Measurements from ENCODE around the gene AP3S2.
A peak's percentile ranks its signal among the peaks of the same experiment; 100 is the strongest.
"Not testable (repeated sequence)": the region's sequence is repeated elsewhere in the genome, so short reads cannot be mapped to it uniquely, and the experiment has no call there.

AP3S2 gene

GRCh38 chr15:89903015-89903857, 9.4 kb upstream of the AP3S2 start:
- DNase-seq (ENCODE audit: low spot score) = no peak

GRCh38 chr15:89900849-89901248, 7.1 kb upstream of the AP3S2 start:
- no peak for DNase-seq (ENCODE audit: low spot score)

- DNase-seq (ENCODE audit: low spot score) = no peak
These were observed 6.3 kb upstream of the AP3S2 start for GRCh38 chr15:89899951-89900567.

DNA sequence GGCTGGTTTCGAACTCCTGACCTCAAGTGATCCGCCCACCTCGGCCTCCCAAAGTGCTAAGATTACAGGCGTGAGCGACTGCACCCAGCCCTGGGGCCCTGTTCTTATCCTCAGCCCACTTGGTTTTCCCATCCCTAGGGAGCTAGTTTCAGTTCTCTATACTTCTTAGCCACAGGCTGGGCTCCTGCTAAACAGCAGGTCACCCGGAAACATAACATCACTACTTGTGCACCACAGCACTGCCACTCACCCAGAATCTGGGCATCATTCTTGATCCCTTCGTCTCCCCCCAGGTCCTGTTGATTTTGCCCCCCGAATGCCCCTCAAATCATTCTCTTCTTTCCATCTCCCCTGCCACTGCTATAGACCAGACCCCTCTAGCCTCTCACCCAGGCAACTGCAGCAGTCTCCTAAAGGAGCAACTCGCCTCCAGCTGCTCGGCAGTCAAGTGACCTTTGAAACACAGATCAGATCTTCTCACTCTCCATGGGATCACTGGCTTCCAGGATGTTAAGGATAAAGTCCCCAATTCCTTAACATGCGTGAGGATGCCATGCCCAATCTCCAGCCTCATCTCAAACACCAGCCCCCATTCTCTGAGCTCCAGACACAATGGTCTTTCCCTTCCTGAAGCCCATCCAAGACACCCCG, 5.6 kb upstream of the AP3S2 start:
- no peak for DNase-seq (ENCODE audit: low spot score)

- no peak for DNase-seq (ENCODE audit: low spot score)
These were observed 5.0 kb upstream of the AP3S2 start for GRCh38 chr15:89898614-89899294.

DNA sequence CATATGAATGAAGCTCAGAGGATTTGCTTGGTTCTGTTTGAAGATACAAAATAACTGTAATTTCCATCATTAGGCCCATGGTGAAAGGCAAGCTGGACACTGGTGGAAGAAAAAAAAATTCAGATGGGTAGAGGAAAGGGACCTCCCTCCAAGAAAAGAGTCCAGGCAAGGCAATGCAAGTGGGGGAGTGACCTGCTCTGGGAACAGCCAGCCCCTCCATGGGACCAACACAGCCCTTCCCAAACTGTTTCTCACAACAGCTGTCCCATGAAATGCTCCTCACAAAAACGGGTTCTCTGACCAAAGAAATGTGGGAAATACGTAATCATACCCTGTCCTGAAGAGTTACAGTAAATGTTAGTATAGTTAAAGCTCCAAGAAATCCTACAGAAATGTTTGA, 4.4 kb upstream of the AP3S2 start:
- DNase-seq (ENCODE audit: low spot score) = no peak

- no peak for DNase-seq (ENCODE audit: low spot score)
These were observed 767 bp downstream of the AP3S2 start for GRCh38 chr15:89893027-89893426.

DNA sequence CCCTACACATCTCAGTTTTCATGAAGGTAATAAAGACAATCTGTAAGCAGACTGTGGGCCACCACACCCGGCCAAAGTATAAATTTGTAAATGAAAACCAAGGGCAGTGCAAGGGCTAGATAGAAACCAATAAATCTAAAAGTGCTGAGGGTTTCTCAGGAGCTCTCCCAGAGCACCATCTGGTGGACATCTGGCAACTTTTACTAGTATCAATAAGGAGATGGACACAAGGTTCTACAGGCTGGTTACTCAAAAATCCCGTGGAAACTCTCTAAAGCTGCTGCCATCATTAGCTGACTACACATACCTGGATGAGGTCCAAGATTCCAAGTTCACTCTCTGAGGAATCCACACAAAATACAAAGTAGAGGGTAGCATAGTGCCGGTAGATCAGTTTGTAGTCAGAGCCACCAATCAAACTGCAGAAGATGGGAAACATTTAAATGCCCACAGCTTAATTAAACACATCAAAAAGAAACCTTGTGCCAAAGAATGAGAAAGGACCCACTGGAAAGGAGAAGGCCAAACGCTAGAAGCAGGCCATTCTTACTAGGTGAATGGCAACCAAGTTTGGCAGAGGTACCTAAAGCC, 5.5 kb downstream of the AP3S2 start:
- DNase-seq (ENCODE audit: low spot score) = no peak

GRCh38 chr15:89885611-89886010, 8.2 kb downstream of the AP3S2 start:
- no peak for DNase-seq (ENCODE audit: low spot score)

DNA sequence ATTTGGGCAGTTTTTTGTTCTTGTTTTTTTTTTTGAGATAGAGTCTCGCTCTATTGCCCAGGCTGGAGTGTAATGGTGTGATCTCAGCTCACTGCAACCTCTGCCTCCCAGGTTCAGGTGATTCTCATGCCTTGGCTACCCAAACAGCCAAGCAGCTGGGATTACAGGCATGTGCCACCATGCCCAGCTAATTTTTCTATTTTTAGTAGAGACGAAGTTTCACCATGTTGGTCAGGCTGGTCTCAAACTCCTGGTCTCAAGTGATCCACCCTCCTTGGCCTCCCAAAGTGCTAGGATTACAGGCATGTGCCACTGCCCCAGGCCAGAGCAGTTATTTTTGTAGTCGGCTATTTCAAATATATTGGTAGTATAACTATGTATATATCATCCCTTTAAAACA, 8.6 kb downstream of the AP3S2 start:
- not testable (repeated sequence) for DNase-seq (ENCODE audit: low spot score)

DNA sequence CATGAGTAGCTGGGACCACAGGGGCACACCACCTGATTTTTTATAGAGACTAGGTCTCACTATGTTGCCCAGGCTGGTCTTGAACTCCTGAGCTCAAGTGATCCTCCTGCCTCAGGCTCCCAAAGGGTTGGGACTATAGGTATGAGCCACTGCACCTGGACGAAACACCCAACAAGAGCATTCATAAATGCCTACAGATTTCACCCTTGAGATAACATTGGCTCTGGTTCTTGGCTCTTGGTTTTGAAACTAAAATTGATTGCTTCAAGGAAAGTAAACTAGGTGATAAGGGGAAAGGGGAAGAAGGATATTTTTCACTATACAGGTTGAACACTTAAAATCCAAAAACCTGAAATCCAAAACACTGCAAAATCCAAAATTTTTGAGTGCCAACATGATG, 10.3 kb downstream of the AP3S2 start:
- no peak for DNase-seq (ENCODE audit: low spot score)

DNA sequence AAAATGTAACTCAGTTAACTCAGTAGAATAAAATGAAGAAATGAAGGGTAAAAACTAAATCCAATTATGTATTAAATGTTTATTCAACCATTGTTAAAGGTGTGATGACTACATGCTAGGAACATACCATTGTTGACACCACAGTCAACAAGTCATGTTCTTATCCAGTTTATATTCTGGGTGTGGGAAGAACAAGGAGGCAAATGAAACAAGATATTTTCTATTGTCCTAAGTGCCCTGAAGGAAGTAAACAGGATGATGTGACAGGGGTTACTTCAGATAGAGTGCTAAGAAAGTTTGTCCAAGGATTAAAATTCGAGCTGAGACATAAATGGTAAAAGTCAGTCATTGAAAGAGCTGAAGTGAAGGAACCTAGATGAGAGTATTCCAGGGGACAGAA, 13.1 kb downstream of the AP3S2 start:
- DNase-seq (ENCODE audit: low spot score) = no peak

- DNase-seq (ENCODE audit: low spot score) = no peak
These were observed 15.5 kb downstream of the AP3S2 start for GRCh38 chr15:89878323-89878722.

- DNase-seq (ENCODE audit: low spot score) = no peak
These were observed 16.7 kb downstream of the AP3S2 start for GRCh38 chr15:89877083-89877425.

GRCh38 chr15:89876396-89877082, 17.3 kb downstream of the AP3S2 start:
- DNase-seq (ENCODE audit: low spot score) = no peak

DNA sequence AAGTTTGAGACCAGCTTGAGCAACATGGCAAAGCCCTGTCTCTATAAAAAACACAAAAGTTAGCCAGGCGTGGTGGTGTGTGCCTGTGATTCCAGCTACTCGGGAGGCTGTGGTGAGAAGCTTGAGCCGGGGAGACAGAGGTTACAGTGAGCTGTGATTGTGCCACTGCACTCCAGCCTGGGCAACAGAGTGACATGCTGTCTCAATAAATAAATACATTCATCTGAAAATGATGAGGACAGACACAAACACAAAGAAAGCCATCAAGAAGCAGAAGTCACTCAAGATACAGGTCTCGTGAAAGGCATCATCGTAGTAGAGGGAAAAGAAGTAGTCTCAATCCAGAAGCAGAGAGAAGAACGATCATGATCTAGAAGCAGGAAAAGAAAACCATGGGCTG, 18.1 kb downstream of the AP3S2 start:
- no peak for DNase-seq (ENCODE audit: low spot score)

GRCh38 chr15:89874926-89875564, 18.7 kb downstream of the AP3S2 start:
- DNase-seq (ENCODE audit: low spot score) = peak; percentile 64

DNA sequence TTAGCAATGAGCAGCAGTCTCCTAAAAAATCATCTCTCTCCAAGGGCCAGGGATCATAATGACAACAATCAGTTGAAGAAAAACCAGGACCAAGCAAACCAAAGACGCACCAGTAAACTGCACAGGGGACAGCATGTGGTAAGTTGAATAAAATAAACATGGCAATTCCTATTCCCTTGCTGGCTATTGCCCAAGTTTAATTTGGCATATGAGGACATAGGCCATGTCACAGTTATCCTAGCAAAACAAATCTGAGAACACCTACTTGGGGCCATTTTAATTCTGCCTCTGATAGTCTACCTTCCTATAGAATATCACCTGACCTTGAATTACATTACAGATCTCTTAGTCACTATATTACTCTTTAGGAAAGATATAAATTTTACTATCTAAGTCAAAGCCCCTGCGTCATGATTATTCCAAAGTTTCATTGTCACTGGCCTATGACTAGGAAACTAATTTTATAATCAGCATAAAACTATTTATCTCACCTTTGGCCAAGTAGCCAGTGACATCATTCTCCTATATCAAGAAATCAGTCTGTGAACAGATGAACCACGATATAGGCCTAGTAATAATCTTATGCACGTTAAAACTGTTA, 23.0 kb downstream of the AP3S2 start:
- DNase-seq (ENCODE audit: low spot score) = no peak

DNA sequence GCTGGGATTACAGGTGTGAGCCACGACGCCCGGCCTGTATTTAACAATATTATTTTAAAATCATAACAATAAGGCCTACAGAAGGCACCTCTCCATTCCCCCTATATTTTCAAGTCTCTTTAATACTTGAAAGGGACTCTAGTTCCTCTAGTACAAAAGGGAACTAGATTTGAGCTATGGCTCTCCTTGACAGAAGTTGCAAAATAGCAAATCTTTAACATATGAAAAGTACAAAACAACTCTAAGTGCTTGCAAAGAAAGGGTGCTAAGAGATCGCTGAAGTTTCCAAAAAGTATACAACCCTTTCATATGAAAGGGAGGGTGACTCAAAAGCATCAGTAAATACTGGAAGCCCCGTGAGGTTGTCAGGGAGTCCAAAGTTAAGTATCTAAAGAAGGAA, 23.8 kb downstream of the AP3S2 start:
- no peak for DNase-seq (ENCODE audit: low spot score)

- not testable (repeated sequence) for DNase-seq (ENCODE audit: low spot score)
These were observed 24.3 kb downstream of the AP3S2 start for GRCh38 chr15:89869490-89869889.

All from pons (tissue), 1 donor.